Neural crest cell (in vitro differentiated cells): ENCODE results near the gene PRLR. TPM values are rescaled to one million over a fixed set of nuclear protein-coding genes. Genes with fewer than 3 reads are reported as not detected.

Experiments
- DNase-seq: peaks from one replicate; pipeline ENCODE4 v3.0.0; 2021; ENCODE audit warnings: low read depth, mixed read lengths, low spot score
- H3K27ac Mint-ChIP-seq: one replicate; pipeline ENCODE4 v1.8.0; 2021; ENCODE audit warnings: mild to moderate bottlenecking, mixed read lengths; ENCODE audit not compliant: unreplicated experiment
- H3K27me3 Mint-ChIP-seq: 2 replicates; pipeline ENCODE4 v1.8.0; 2021; ENCODE audit warnings: low read depth, mild to moderate bottlenecking, mixed read lengths
- H3K36me3 Mint-ChIP-seq: 2 replicates; pipeline ENCODE4 v1.8.0; 2021; ENCODE audit warnings: low read depth, mild to moderate bottlenecking, mixed read lengths
- H3K4me1 Mint-ChIP-seq: 2 replicates; pipeline ENCODE4 v1.8.0; 2021; ENCODE audit warnings: mixed read lengths
- H3K4me3 Mint-ChIP-seq: one replicate; pipeline ENCODE4 v1.8.0; 2021; ENCODE audit warnings: mild to moderate bottlenecking, mixed read lengths
- H3K9me3 Mint-ChIP-seq: 2 replicates; pipeline ENCODE4 v1.8.0; 2021; ENCODE audit warnings: mixed read lengths
- CTCF ChIP-seq: fragments of 200-600 bp; sonication (generic); conservative IDR thresholded peaks from 2 replicates; pipeline ENCODE4 v1.5.0; 2021; ENCODE audit warnings: antibody characterized with exemption, mild to moderate bottlenecking
- total RNA-seq: library from RNA; stranded (reverse); gene quantifications from 2 replicates; pipeline ENCODE4 v1.2.1, GENCODE V29; 2021

PRLR gene
- total RNA-seq, 1 donor from 2014 or later = 0.58 TPM

GRCh38 chr5:35098214-35098613 is 132.1 kb downstream of the PRLR start:
- H3K27ac Mint-ChIP-seq = no peak overlapping the region
- H3K9me3 Mint-ChIP-seq = no peaks in the 10 kb centered on the region
- H3K27me3 Mint-ChIP-seq = no peaks in the 10 kb centered on the region
- no peak for DNase-seq
- no peaks in the 10 kb centered on the region for H3K36me3 Mint-ChIP-seq
- no peaks in the 10 kb centered on the region for H3K4me1 Mint-ChIP-seq
- no peak for TF ChIP-seq CTCF
- no peak overlapping the region for H3K4me3 Mint-ChIP-seq

DNA sequence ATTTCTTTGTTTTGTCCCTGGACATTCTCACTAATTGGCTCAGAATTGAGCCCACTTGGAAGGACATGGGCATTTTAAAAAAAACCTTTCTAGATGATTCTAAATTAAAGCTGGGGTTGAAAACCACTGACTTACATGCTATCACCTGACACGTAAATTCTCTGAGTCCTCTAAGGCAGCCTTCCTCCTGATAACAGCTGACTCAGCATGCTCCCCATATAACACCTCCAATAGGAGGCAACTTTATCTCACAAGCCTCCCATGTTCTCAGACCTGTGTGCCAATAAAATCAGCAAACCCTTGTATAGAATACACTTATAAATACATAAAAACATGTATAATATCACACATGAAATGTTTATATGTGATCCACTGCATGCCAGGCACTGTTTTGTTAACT is 133.4 kb downstream of the PRLR start:
- no peaks in the 10 kb centered on the region for H3K4me1 Mint-ChIP-seq
- DNase-seq = no peak
- H3K4me3 Mint-ChIP-seq = no peak overlapping the region
- H3K36me3 Mint-ChIP-seq = no peaks in the 10 kb centered on the region
- no peak overlapping the region for H3K27ac Mint-ChIP-seq
- no peak for TF ChIP-seq CTCF
- H3K9me3 Mint-ChIP-seq = no peaks in the 10 kb centered on the region
- no peaks in the 10 kb centered on the region for H3K27me3 Mint-ChIP-seq

DNA sequence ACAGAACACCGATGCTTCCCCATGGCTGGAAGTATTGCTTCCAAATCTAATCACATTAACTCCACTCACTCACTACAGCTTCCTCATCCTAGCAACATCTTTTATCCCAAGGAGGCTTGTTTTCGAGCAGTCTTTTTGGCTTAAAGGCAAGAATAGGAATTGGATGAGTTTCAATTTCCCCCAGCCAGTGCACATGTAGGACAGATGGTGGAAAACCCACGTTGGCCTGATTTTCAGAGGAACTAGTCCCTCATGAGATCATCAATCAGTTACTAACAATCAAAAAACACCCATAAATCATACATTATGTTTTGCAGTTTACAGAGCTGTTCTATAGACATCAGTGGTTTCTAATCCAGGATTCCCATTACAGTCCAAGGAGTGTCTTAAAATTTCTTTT is 134.1 kb downstream of the PRLR start:
- H3K27me3 Mint-ChIP-seq = no peaks in the 10 kb centered on the region
- H3K4me1 Mint-ChIP-seq = no peaks in the 10 kb centered on the region
- H3K36me3 Mint-ChIP-seq = no peaks in the 10 kb centered on the region
- no peak for DNase-seq
- no peak overlapping the region for H3K27ac Mint-ChIP-seq
- H3K4me3 Mint-ChIP-seq = no peak overlapping the region
- no peak for TF ChIP-seq CTCF
- H3K9me3 Mint-ChIP-seq = no peaks in the 10 kb centered on the region

GRCh38 chr5:35095366-35095765 is 134.9 kb downstream of the PRLR start:
- no peak for DNase-seq
- H3K4me1 Mint-ChIP-seq = no peaks in the 10 kb centered on the region
- TF ChIP-seq CTCF = no peak
- no peak overlapping the region for H3K4me3 Mint-ChIP-seq
- H3K27me3 Mint-ChIP-seq = no peaks in the 10 kb centered on the region
- H3K27ac Mint-ChIP-seq = no peak overlapping the region
- no peaks in the 10 kb centered on the region for H3K9me3 Mint-ChIP-seq
- H3K36me3 Mint-ChIP-seq = no peaks in the 10 kb centered on the region

DNA sequence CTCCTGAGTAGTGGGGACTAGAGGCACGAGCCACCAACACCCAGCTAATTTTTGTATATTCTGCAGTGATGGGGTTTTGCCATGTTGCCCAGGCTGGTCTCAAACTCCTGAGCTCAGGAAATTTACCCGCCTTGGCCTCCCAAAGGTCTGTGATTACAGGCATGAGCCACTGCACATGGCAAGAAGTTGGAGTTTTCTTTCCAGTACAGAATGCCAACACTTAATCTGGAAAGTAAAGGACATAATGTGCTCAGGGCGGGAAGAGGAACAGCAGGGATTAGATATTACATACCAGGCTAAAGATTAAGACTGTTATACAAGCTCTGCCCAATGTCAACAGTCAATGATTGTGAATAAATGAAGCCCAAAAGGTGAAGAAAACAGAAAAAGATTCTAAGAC is 135.3 kb downstream of the PRLR start:
- no peak overlapping the region for H3K4me3 Mint-ChIP-seq
- DNase-seq = no peak
- H3K27me3 Mint-ChIP-seq = no peaks in the 10 kb centered on the region
- no peaks in the 10 kb centered on the region for H3K4me1 Mint-ChIP-seq
- no peak for TF ChIP-seq CTCF
- no peak overlapping the region for H3K27ac Mint-ChIP-seq
- no peaks in the 10 kb centered on the region for H3K36me3 Mint-ChIP-seq
- H3K9me3 Mint-ChIP-seq = no peaks in the 10 kb centered on the region

- no peak for TF ChIP-seq CTCF
- H3K4me1 Mint-ChIP-seq = peaks cover 10% of the 10 kb centered on the region
- DNase-seq = no peak
- no peak overlapping the region for H3K4me3 Mint-ChIP-seq
- no peaks in the 10 kb centered on the region for H3K36me3 Mint-ChIP-seq
- no peak overlapping the region for H3K27ac Mint-ChIP-seq
- H3K27me3 Mint-ChIP-seq = no peaks in the 10 kb centered on the region
- H3K9me3 Mint-ChIP-seq = no peaks in the 10 kb centered on the region
Measured at GRCh38 chr5:35092703-35093102, 137.6 kb downstream of the PRLR start.
